ENCODE data around the gene ROR1. TPM values are rescaled to one million over a fixed set of nuclear protein-coding genes. Genes with fewer than 3 reads are reported as not detected.
"Not testable (repeated sequence)": the region's sequence is repeated elsewhere in the genome, so short reads cannot be mapped to it uniquely, and the experiment has no call there.

Gene ROR1
- total RNA-seq, 2 experiments from 2014 or later: not detected

- H3K27ac Mint-ChIP-seq: no peak overlapping the region
- CTCF ChIA-PET: no interaction called here
Observed at GRCh38 chr1:63804829-63805484, 31.1 kb downstream of the ROR1 start.

GRCh38 chr1:63807046-63807445 is 33.2 kb downstream of the ROR1 start:
- DNase-seq: no peak
- Mint-ChIP-seq H3K27ac (no peak overlapping the region), H3K9me3 (no peaks in the 10 kb centered on the region), H3K4me1 (no peaks in the 10 kb centered on the region), H3K4me3 (no peak overlapping the region), H3K36me3 (ENCODE audit: low read depth) (no peaks in the 10 kb centered on the region), H3K27me3 (peaks cover 7% of the 10 kb centered on the region)
- ChIA-PET CTCF (no interaction called here), POLR2A (no interaction called here)

More at GRCh38 chr1:63804829-63805484, 31.1 kb downstream of the ROR1 start:
- DNase-seq: no peak
- Mint-ChIP-seq H3K27me3 (peaks cover 3% of the 10 kb centered on the region), H3K36me3 (ENCODE audit: low read depth) (no peaks in the 10 kb centered on the region), H3K9me3 (no peaks in the 10 kb centered on the region), H3K4me3 (no peak overlapping the region), H3K4me1 (no peaks in the 10 kb centered on the region)
- POLR2A ChIA-PET: no interaction called here

- no peaks in the 10 kb centered on the region for H3K36me3 Mint-ChIP-seq (ENCODE audit: low read depth)
- H3K27me3 Mint-ChIP-seq: peaks cover 7% of the 10 kb centered on the region
- ChIA-PET CTCF (interaction anchor here (0.6 kb wide), 1 partner anchor 297 kb away, joined by 4 read pairs; no protein-coding TSS in a partner anchor), POLR2A (no interaction called here)
- DNase-seq: no peak
- H3K27ac Mint-ChIP-seq: no peak overlapping the region
- no peak overlapping the region for H3K4me3 Mint-ChIP-seq
- H3K9me3 Mint-ChIP-seq: no peaks in the 10 kb centered on the region
- H3K4me1 Mint-ChIP-seq: no peaks in the 10 kb centered on the region
Observed at GRCh38 chr1:63810936-63811469, 37.2 kb downstream of the ROR1 start.

GRCh38 chr1:63812071-63812700 is 38.4 kb downstream of the ROR1 start:
- Mint-ChIP-seq H3K27ac (no peak overlapping the region), H3K4me3 (no peak overlapping the region), H3K4me1 (no peaks in the 10 kb centered on the region), H3K36me3 (ENCODE audit: low read depth) (no peaks in the 10 kb centered on the region), H3K27me3 (peaks cover 7% of the 10 kb centered on the region), H3K9me3 (no peaks in the 10 kb centered on the region)
- DNase-seq: no peak
- POLR2A ChIA-PET: no interaction called here
- CTCF ChIA-PET: no interaction called here

GRCh38 chr1:63813829-63814277 is 40.0 kb downstream of the ROR1 start:
- ChIA-PET CTCF (no interaction called here), POLR2A (no interaction called here)
- H3K4me3 Mint-ChIP-seq: no peak overlapping the region
- H3K27ac Mint-ChIP-seq: no peak overlapping the region
- no peak for DNase-seq
- no peaks in the 10 kb centered on the region for H3K4me1 Mint-ChIP-seq
- peaks cover 7% of the 10 kb centered on the region for H3K27me3 Mint-ChIP-seq
- H3K36me3 Mint-ChIP-seq (ENCODE audit: low read depth): no peaks in the 10 kb centered on the region
- H3K9me3 Mint-ChIP-seq: no peaks in the 10 kb centered on the region

- H3K9me3 Mint-ChIP-seq; H3K27ac Mint-ChIP-seq; CTCF ChIA-PET; H3K4me3 Mint-ChIP-seq; DNase-seq; POLR2A ChIA-PET; H3K36me3 Mint-ChIP-seq (ENCODE audit: low read depth); H3K4me1 Mint-ChIP-seq: not testable (repeated sequence)
- peaks cover 13% of the 10 kb centered on the region for H3K27me3 Mint-ChIP-seq
Observed at GRCh38 chr1:63816217-63816815, 42.5 kb downstream of the ROR1 start.

GRCh38 chr1:63817152-63817667 is 43.4 kb downstream of the ROR1 start:
- H3K36me3 Mint-ChIP-seq (ENCODE audit: low read depth): no peaks in the 10 kb centered on the region
- no peaks in the 10 kb centered on the region for H3K9me3 Mint-ChIP-seq
- H3K4me3 Mint-ChIP-seq: no peak overlapping the region
- peaks cover 13% of the 10 kb centered on the region for H3K27me3 Mint-ChIP-seq
- no peak for DNase-seq
- H3K27ac Mint-ChIP-seq: no peak overlapping the region
- POLR2A ChIA-PET: no interaction called here
- no peaks in the 10 kb centered on the region for H3K4me1 Mint-ChIP-seq
- CTCF ChIA-PET: no interaction called here

- Mint-ChIP-seq H3K36me3 (ENCODE audit: low read depth) (no peaks in the 10 kb centered on the region), H3K27me3 (peaks cover 13% of the 10 kb centered on the region), H3K4me3 (no peak overlapping the region), H3K9me3 (no peaks in the 10 kb centered on the region), H3K4me1 (no peaks in the 10 kb centered on the region), H3K27ac (no peak overlapping the region)
- POLR2A ChIA-PET: no interaction called here
- no peak for DNase-seq
- CTCF ChIA-PET: no interaction called here
Observed at GRCh38 chr1:63817700-63818099, 43.9 kb downstream of the ROR1 start.

GRCh38 chr1:63818567-63819325 is 44.9 kb downstream of the ROR1 start:
- POLR2A ChIA-PET: no interaction called here
- no peaks in the 10 kb centered on the region for H3K4me1 Mint-ChIP-seq
- peaks cover 13% of the 10 kb centered on the region for H3K27me3 Mint-ChIP-seq
- H3K27ac Mint-ChIP-seq: no peak overlapping the region
- DNase-seq: no peak
- CTCF ChIA-PET: interaction anchor here (1.0 kb wide), 1 partner anchor 11 kb away, joined by 3 read pairs; no protein-coding TSS in a partner anchor
- H3K4me3 Mint-ChIP-seq: no peak overlapping the region
- H3K9me3 Mint-ChIP-seq: no peaks in the 10 kb centered on the region
- H3K36me3 Mint-ChIP-seq (ENCODE audit: low read depth): no peaks in the 10 kb centered on the region

GRCh38 chr1:63819795-63820194 is 46.0 kb downstream of the ROR1 start:
- Mint-ChIP-seq H3K9me3 (no peaks in the 10 kb centered on the region), H3K27ac (no peak overlapping the region), H3K4me1 (no peaks in the 10 kb centered on the region), H3K27me3 (peaks cover 13% of the 10 kb centered on the region), H3K4me3 (no peak overlapping the region), H3K36me3 (ENCODE audit: low read depth) (no peaks in the 10 kb centered on the region)
- DNase-seq: no peak
- POLR2A ChIA-PET: no interaction called here
- CTCF ChIA-PET: no interaction called here

- DNase-seq: no peak
- ChIA-PET POLR2A (no interaction called here), CTCF (no interaction called here)
- Mint-ChIP-seq H3K36me3 (ENCODE audit: low read depth) (no peaks in the 10 kb centered on the region), H3K9me3 (no peaks in the 10 kb centered on the region), H3K27me3 (peaks cover 13% of the 10 kb centered on the region), H3K27ac (no peak overlapping the region), H3K4me3 (no peak overlapping the region), H3K4me1 (no peaks in the 10 kb centered on the region)
Observed at GRCh38 chr1:63821091-63822005, 47.5 kb downstream of the ROR1 start.

- ChIA-PET POLR2A (no interaction called here), CTCF (no interaction called here)
- H3K4me3 Mint-ChIP-seq: no peak overlapping the region
- H3K4me1 Mint-ChIP-seq: no peaks in the 10 kb centered on the region
- H3K36me3 Mint-ChIP-seq (ENCODE audit: low read depth): no peaks in the 10 kb centered on the region
- peaks cover 13% of the 10 kb centered on the region for H3K27me3 Mint-ChIP-seq
- H3K9me3 Mint-ChIP-seq: no peaks in the 10 kb centered on the region
- DNase-seq: no peak
- H3K27ac Mint-ChIP-seq: no peak overlapping the region
Observed at GRCh38 chr1:63822540-63822939, 48.7 kb downstream of the ROR1 start.
